ENCODE results near the gene FAM193B. TPM values are rescaled to one million over a fixed set of nuclear protein-coding genes. Genes with fewer than 3 reads are reported as not detected.

FAM193B gene
- total RNA-seq, 1 donor from 2014 or later: 32.1 TPM

- DNase-seq: no peak
Measured at GRCh38 chr5:177515580-177515979, 38.8 kb downstream of the FAM193B start.

DNA sequence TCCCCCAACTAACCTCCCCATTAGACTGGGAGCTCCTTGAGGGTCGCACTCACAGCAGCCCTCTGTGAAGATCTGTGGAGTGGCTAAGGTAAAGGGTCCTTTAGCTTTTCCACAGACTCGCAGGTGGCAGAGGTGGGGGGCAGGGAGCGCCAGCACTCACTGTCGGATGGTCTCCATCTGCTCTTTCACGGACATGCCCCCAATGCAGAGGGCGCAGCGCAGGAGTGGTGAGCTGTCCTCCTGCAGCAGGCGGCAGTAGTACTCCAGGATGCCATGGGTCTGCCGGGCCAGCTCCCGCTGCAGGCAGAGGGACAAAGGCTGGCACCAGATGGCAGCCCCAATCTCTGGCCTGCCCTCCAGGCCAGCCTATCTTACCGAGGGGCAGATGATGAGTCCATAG is 39.8 kb downstream of the FAM193B start:
- no peak for DNase-seq

DNA sequence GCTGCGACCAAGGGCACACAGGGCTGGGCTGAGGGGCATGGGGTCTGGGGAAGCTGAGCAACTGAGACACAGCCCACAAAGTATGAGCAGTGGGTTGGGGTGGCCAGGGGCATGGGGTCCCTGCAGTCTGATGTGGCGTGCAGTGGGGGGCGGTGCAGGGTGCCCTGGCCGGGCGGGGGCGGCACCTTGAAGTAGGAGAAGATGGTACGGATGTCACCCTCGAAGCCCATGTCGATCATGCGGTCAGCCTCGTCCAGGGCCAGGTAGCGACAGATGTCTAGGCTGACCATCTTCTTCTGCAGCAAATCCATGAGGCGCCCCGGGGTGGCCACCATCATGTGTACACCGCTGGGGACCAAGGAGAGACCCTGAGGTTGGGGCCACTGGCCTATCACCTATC is 40.9 kb downstream of the FAM193B start:
- no peak for DNase-seq

DNA sequence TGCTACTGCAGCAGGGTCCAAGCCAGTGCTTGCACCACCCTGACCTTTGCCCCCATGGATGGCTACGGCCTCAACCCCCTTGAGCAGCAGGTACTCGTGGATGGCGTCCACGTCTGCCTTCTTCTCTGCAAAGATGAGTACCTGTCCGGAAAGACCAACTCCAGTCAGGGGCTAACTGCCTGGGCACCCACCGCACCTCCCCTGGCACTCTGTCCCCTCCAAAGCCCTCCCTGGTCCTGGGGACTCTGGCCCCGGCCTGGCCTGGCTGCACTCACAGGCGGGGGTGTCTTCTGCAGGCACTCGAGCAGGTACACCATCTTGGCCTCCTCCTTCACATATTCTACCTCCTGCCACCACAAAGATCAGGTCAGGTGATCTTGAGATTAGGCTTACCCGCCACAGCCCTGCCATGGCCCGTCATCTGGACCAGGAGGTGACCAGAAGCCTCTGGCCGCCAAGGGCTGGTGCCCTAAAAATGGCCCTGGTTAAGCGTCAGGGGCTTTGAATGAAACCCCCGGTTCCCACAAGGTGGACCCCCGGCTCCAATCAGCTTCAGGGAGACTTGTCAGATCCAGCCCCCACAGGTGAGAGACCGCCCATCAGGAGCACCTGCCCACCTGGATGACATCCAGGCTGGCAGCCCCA is 41.5 kb downstream of the FAM193B start:
- no peak for DNase-seq

- DNase-seq: no peak
Measured at GRCh38 chr5:177511796-177512675, 42.3 kb downstream of the FAM193B start.

DNA sequence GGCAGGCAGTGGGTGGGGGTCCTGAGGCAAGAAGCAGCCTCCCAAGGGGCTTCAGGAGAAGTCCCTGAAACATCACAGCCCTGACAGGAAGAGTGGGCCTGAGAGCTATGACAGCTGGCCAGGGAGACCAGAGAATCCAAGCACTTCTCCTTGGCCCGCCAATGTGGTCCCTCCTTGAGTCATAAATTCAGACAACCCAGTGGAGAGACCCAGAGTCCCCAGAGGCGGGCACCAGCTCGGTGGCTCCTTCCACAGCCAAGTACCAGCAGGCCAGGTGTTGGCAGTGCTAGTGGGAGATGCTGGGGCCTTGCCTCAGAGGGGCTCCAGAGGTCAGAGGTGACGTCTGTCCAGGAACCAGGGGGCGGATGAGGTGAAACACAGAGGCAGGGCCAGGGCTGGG is 43.2 kb downstream of the FAM193B start:
- DNase-seq: no peak

DNA sequence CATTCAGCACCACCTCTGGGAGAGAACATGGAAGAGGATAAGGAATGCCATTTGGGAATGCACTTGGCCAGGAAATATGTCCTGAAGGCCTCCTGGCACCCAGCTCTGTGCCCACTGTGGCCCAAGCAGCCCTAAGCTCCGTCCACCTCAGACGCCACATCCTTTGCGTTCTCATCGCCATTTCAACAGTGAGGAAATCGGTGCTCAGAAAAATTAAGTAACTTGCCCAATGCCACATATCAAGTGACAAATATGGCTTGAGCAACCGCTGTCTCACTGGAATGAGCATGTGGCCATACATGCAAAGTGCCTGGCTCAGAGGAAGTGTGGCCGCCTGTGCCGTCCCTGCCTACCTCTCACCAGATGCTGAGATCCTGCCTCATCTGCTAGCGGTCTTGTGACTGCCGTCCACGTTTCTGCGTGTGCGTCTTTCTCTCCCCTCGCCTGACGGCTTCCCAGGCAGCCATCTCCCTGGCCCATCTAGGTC is 43.8 kb downstream of the FAM193B start:
- no peak for DNase-seq

GRCh38 chr5:177509991-177510566 is 44.3 kb downstream of the FAM193B start:
- DNase-seq: no peak

DNA sequence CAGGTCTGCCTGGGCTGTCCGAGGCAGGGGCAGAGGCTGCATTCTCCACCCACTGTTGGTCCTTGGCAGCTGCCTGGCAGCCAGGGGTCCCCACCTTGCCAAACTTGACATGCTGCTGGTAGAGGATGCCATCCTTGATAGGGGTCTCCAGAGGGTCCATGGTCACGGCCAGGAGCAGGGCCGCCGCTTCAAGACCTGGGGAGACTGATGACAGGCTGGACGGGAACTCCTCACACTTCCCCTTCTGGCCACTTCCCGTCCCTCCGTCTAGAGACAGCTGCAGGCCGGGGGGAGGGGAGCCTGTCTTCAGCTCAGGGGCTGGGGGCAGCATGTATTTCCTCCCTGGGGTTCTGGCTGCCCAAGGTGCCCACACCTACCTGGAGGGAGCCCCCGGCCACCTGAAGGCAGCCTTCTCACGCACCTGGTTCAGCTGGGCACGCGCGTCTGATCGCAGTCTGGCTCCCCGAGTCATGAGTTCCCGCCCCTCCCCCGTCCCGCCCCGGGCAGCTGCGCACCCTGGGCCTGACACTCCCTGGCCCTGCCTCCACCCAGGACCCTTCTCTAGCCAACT is 44.9 kb downstream of the FAM193B start, which contains the start of gene DOK3:
TSS of gene DOK3 (minus strand) at position 446 of the 571 bp plus-strand sequence. CDS start at position 160, 286 bp downstream.
- DNase-seq: no peak

GRCh38 chr5:177508837-177509236 is 45.5 kb downstream of the FAM193B start:
- no peak for DNase-seq

GRCh38 chr5:177508221-177508611 is 46.1 kb downstream of the FAM193B start:
- DNase-seq: no peak

DNA sequence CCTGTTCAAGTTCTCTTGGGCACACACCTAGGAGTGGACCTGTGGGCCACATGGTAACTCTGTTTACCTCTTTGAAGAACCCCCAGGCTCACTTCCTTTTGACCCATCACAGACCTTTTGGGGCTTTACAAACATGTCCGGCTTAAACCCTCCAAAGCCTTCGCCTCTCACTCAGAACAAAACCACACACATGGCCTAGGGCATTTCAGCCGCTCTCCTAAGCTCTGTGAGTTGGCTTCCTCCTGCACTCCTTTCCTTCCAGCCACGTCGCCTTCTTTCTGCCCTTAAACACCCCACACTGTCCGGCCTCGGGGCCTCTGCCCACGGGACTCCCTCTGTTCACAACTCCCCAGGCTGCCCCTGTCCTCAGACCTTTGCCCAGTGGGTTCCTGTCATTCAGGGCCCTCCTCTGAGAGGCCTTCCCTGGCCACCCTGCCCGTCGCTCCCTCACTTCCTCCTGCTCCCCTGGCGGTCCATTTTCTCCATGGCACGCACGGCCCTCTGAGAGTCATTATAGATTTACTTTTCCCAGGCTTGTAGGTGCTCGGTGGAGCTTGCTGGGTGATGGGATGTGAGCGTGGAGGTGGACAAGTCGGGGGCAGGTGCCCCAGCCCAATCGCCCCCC is 46.7 kb downstream of the FAM193B start:
- no peak for DNase-seq

DNA sequence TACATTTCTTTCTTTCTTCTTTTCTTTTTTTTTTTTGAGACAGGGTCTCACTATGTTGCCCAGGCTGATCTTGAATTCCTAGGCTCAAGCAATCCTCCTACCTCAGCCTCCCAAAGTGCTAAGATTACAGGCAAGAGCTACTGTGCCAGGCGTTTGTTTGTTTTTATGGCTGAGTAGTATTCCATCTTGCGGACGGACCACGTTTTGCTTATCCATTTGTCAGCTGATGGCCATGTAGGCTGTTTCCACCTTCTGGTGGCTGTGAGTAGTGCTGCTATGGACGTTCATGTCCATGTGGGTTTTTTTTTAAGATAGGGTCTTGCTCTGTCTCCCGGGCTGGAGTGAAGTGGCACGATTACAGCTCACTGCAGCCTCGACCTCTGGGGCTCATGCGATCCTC is 47.2 kb downstream of the FAM193B start:
- no peak for DNase-seq

- DNase-seq: no peak
Measured at GRCh38 chr5:177505075-177505474, 49.3 kb downstream of the FAM193B start.

GRCh38 chr5:177504086-177505056 is 50.0 kb downstream of the FAM193B start:
- no peak for DNase-seq

DNA sequence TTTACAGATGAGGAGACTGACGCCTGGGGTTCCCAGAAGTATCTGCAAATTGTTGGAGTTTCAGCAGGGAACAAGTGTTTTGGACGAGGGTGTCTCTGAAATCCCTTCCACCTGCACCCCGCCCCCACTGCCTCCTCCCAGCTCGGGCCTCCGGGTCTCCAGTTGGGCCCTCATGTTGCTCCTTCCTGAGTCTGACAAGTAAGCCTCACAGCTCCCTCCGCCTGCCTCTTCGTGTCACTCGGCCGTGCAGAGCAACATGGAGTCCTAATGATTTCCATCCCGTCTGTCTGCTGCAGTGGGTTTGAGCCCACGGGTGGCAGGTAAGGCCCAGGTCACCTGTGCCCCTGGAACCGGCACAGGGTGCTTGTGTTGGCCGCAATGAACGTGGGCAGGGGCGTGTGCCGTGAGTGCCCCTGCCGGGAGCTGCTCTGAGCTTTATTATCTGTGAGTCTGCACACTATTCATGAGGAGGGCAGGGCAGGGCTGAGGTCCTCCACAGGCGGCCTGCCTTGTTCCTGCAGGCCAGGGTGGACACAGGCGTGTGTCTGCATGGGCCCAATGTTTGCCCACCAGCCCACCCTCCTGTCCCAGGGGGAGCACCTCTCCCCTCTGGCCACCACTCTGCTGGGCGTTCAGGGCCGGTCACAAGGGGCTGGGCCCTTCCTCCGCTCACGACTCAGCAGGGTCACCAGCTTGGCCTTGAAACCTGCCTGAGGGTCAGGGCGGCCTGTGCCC is 50.8 kb downstream of the FAM193B start:
- no peak for DNase-seq

GRCh38 chr5:177502886-177503285 is 51.5 kb downstream of the FAM193B start:
- no peak for DNase-seq

- no peak for DNase-seq
Measured at GRCh38 chr5:177501874-177502678, 52.3 kb downstream of the FAM193B start.

Data from occipital lobe (tissue), 2 donors.